Measurements from ENCODE around the gene ARMC2.
A peak's percentile ranks its signal among the peaks of the same experiment; 100 is the strongest.
"Not testable (repeated sequence)": the region's sequence is repeated elsewhere in the genome, so short reads cannot be mapped to it uniquely, and the experiment has no call there.

Gene ARMC2

DNA sequence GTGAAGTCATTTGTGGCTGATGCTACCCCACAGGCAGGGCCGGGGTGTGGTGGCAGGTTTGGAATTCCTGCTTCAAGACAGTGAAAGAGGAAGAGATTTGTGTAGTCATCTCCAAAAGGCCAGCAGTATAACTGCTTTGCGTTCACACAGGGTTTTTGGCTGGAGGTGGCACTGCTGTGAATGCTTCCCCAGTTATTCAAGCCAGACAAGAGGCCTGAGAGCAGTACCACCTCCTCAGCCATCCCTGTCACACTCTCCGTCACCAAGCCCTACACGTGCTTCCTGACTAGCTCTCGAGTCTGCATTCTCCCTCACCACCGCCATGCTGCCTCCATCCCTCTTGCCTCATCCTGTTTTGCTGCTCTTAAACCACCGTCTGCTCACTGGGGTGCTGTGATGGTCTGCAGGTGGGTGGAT, 23.9 kb downstream of the ARMC2 start:
- DNase-seq (ENCODE audit: low spot score), result peak; percentile 13

- no peak for DNase-seq (ENCODE audit: low spot score)
These were observed 24.4 kb downstream of the ARMC2 start for GRCh38 chr6:108872575-108872974.

DNA sequence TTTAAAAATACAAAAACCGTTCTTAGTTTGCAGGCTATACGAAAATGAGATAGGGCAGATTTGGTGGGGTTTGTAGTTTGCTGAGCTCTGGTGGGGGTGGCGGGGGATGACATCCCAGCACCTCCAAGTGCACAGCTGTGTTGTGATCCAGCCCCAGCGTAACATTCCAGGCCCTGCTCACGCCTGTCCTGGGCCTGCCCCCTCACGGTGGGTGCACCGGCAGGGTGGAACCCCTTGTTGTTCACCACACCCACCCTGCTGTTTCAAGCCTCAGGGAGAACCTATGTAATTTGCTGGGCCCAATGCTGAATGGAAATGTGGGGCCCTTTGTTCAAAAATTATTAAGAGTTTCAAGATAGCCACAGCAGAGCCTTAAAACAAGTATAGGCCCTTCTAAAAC, 25.0 kb downstream of the ARMC2 start:
- DNase-seq (ENCODE audit: low spot score), result no peak

DNA sequence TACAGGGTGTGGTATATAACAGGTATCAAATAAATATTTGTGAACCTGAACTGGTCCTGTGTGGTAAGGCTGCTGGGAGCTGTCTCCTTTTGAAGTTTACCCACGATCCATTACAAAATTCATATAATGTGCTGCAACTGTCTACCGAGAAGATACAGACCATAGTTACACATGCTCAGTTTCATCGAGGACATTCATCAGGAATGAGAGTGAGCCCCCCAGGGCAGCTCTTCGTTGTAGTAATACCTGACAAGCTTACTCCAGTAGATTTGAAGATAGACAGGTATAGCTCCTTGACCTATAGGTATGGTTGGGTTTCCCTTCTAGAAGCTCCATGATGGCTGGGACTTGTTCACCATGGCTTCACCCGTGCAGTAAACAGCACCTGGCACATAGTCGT, 25.7 kb downstream of the ARMC2 start:
- no peak for DNase-seq (ENCODE audit: low spot score)

DNA sequence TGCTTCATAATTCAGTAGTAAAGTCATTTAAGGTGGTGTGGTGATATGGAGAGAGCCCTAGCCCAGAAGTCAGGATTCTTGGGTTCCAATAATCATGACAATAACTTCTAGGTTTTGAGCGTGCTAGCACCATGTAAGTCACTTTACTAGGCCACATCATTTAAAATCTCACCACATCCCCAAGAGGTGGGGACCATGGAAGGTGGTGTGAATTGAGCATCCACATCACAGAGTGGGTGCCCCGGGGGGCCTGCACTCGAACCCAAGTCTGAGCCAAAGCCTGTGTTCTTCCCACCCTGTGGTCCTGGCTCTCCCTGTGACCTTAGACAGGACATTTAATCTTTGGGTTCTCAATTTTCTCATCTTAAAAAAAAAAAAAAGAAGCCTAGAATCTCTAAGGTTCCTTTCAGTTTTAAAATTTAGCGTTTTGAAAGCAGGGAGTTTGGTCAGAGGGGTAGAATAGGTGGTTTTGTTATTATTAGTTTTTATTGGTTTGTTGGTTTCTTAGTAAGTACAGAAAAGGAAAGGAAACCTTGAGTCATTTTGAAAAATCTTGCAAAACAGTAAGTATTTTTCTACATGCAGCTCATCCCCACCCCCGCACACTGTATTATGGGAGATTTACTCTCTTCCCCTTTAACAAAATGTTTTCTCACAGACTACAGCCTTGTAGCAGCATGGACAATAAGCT, 26.4 kb downstream of the ARMC2 start:
- no peak for DNase-seq (ENCODE audit: low spot score)

DNA sequence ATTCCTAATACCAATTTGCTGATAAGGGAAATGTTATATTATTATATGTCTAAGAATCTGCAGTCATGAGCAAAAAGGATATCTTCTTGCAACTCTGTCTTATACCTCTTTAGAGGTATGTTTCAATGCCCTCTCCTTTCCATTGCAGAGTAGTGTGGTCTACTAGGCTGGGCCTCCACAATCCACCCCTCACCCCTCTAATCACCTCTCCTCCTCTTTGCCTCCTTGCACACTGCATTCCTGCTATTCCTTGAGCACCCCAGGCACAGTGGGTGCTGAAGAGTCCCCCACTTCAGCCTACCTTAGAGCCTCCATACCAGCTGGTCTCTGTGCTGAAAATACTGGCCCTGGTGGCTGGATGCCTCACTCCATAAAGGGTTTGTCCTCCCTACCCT, 26.9 kb downstream of the ARMC2 start:
- no peak for DNase-seq (ENCODE audit: low spot score)

GRCh38 chr6:108877046-108877751, 29.0 kb downstream of the ARMC2 start:
- DNase-seq (ENCODE audit: low spot score), result no peak

GRCh38 chr6:108878942-108879341, 30.7 kb downstream of the ARMC2 start:
- no peak for DNase-seq (ENCODE audit: low spot score)

- no peak for DNase-seq (ENCODE audit: low spot score)
These were observed 35.0 kb downstream of the ARMC2 start for GRCh38 chr6:108883172-108883571.

DNA sequence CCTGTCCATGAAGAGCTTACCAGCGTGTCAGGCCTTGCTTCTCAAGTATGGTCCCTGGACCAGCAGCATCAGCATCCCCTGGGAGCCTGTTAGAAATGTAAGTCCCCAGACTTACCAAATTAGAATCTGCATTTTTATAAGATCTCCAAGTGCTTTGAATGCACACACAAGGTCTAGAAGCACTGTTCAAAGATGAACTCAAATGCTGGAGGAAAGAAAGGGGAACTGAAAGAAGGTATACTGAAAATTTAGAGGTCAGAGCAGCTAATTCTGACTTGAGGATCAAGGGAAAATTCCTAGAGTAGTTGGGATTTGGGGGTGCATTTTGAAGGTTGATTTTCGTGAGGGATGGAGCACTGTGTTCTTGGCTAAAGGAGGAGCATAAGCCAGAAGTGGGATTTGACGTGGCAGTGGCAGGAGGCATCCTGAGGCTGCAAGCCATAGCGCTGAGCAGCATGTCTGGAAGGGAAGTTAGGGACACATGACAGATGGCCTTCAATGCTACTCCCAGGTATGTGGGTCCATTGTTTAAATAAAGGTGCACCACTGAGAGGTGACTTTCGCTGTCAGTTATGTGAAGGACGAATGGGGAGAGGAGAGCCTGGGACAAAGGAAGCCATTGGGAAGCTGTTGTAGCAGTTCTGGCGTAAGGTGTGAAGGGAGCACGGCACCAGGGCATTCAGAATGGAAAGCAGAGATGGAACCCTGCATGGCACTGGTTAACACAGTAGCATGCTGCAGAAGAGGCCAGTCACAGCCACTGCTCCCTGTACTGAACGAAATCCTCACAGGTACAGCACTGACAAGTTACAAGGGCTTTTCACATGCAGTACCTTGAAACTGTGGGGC, 36.2 kb downstream of the ARMC2 start:
- DNase-seq (ENCODE audit: low spot score), result no peak

DNA sequence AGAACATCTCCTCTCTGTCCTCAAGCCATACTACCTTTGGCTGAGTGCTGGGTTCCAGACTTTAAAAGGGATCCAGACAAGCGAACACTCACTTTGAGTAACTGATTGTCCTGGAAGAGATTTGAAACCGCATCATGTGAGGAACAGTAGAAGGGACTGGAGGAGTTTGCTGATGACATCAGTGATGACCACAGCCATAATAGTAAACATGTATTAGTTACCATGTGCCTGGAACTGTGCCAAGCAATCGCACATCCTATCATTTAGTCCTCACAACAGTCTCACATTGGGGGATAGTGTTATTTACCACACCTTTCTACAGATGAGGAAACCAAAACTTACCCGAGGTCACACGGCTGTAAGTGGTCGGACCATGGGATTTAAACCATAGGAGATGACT, 39.8 kb downstream of the ARMC2 start:
- no peak for DNase-seq (ENCODE audit: low spot score)

- DNase-seq (ENCODE audit: low spot score), result no peak
These were observed 40.5 kb downstream of the ARMC2 start for GRCh38 chr6:108888745-108889144.

GRCh38 chr6:108890898-108891297, 42.7 kb downstream of the ARMC2 start:
- not testable (repeated sequence) for DNase-seq (ENCODE audit: low spot score)

DNA sequence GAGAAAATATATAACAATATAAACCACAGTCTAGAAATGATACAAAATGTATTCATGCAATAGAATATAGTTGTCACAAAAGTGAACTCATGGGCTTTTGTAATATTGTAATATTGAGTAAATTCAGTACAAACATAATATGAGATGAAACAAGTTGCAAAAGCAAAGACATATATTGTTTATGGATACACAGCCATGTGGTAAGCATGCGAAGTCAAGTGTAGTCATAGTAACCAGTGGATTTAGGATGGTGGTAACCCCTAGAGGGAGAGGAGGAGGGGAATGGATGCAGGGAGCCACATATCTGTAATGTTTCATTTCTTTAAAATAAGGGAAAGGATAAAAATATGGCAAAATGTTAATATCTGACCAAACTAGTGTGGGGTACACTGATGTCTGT, 47.3 kb downstream of the ARMC2 start:
- DNase-seq (ENCODE audit: low spot score), result no peak

DNA sequence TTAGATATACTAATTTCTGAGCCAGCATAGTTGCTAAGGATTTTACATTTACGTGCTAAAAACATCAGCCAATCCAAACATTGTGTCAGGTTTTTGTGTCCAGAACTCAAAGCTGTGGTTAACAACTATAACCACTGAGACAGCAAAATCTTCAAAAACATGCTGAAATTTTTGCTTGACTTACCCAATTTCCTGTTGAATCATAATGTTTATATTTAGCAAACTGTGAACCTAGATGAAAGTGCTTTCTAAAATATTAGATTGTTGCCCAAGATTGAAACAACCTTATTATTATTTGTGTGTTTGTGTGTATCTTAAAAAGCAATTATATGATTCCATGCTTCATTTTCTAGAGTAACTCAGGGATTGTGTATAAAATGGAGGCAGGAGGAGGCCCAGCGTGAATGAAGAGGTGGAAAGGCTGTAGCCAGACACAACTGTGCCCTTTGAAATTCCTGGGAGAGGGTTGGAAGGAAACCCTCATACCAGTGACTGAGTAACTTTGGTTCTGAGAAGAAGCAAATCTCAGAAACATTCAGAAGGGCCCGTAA, 48.0 kb downstream of the ARMC2 start:
- no peak for DNase-seq (ENCODE audit: low spot score)

DNA sequence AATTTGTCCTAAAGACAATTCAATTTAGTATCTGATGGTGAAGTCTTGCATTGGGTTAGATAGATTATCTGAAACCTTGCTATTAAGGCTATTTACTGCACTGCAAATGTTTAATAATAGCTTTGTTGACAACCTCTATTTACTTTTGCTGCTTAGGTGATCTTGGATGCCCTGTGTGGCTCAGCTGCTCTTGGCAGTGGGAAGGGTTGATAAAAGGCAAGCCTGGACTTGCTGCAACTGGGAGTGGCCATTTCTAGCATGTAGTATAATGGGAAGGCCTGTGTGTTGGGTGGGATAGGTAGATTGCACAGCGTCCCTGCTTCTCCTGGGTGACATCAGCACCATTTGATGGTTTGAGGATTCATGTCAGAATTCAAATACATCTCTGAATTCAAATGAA, 49.1 kb downstream of the ARMC2 start:
- peak; percentile 84 for DNase-seq (ENCODE audit: low spot score)

DNA sequence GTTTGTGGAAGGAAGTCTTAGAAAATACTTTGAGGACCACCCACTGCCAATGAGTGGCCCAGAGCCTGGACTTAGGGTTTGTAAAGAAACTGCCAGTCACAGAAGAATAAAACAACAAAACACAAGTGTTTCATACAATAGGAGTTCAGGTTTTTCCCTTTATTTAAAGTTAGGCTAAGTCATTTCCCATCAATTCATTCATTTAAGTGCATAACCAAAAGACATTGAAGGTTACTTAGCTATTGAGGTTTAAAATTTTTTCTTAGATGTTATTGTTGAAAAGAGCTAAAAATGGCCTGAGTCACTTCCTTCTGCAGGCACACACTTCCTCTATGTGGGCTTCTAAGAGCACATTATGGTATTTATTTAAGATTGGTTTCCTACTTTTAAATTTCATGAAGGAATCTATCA, 54.2 kb downstream of the ARMC2 start:
- no peak for DNase-seq (ENCODE audit: low spot score)

- DNase-seq (ENCODE audit: low spot score), result no peak
These were observed 55.6 kb downstream of the ARMC2 start for GRCh38 chr6:108903796-108904195.

DNA sequence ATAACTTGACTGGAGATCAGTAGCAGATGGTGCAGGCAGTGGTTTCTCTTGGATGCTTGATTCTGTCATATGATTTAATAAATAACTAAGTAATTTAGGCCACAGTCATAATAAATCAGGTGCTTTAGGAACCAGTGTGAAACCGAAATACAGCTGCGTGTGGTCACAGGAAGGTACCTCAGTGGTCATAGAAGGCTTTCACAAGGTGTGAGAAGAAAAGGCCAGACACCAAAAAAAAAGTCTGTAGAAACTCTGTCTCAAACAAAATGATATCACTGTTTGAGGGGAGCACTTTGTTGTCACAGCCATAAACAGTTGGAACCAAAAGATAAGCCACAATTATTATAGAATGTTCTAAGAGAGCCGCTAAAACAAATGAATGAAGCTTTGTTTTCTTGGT, 56.5 kb downstream of the ARMC2 start:
- peak; percentile 39 for DNase-seq (ENCODE audit: low spot score)

- no peak for DNase-seq (ENCODE audit: low spot score)
These were observed 66.2 kb downstream of the ARMC2 start for GRCh38 chr6:108914235-108915022.

DNA sequence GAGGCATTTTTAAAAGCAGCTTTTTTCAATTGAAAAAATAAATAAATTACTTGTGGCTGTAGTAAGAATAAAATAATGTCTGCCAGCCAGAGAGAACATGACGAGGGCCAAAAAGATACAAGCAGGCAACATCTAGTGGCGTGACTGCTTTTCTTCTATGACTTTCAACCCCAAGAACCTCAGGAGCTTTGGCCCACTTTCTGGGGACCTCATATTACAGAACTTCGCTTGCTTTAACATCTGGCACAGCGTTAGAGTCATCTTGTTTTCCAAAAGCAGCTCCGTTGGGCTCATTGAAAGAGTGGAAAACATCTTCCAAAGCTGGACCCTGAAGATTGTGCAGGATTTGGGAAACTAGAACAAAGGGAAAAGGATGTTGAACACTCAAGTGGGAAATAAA, 67.0 kb downstream of the ARMC2 start:
- DNase-seq (ENCODE audit: low spot score), result no peak

Data from SW480 (cell line).